Gastrocnemius medialis (tissue), 4 donors: ENCODE measurements around the gene GAB1. TPM values are rescaled to one million over a fixed set of nuclear protein-coding genes. Genes with fewer than 3 reads are reported as not detected.

Experiments
- ATAC-seq, 2 donors: fragments of 150-250 bp; one replicate each; pipeline ENCODE4 v1.9.1; 2016
- DNase-seq, 2 donors: peaks; one replicate each; pipeline ENCODE4 v3.0.0-alpha.2; 2019
- H3K27ac ChIP-seq, 4 donors: fragments of 200-600 bp; sonication (generic); 1 replicate in 1 of 4; 2 replicates in 3 of 4; pipeline ENCODE4 v1.5.1; 2016 to 2018; ENCODE audit warnings: mild to moderate bottlenecking in 2 of 4, moderate library complexity in 1 of 4
- H3K27me3 ChIP-seq, 3 donors: fragments of 200-600 bp; sonication (generic) in 2 of 3; 1 replicate in 1 of 3; 2 replicates in 2 of 3; pipeline versions ENCODE4 v1.5.1 to v1.6.0; 2016 to 2019; ENCODE audit warnings: mild to moderate bottlenecking in 1 of 3, moderate library complexity in 1 of 3
- H3K36me3 ChIP-seq, 2 donors: fragments of 200-600 bp; sonication (generic) in 1 of 2; one replicate each; pipeline ENCODE4 v1.5.1; 2017 to 2018
- H3K4me1 ChIP-seq, 2 donors: fragments of 200-600 bp; sonication (generic) in 1 of 2; one replicate each; pipeline ENCODE4 v1.5.1; 2016 to 2017; ENCODE audit warnings: mild to moderate bottlenecking in 2 of 2
- H3K4me3 ChIP-seq, 4 donors: fragments of 200-600 bp; sonication (generic) in 3 of 4; 1 replicate in 1 of 4; 2 replicates in 3 of 4; pipeline ENCODE4 v1.5.1; 2016 to 2019; ENCODE audit warnings: mild to moderate bottlenecking in 2 of 4
- H3K9me3 ChIP-seq, 3 donors: fragments of 200-600 bp; sonication (generic) in 2 of 3; 1 replicate in 1 of 3; 2 replicates in 2 of 3; pipeline ENCODE4 v1.5.1; 2016 to 2019
- CTCF ChIP-seq, 5 experiments: fragments of 450-650 bp in 3 of 5; fragments of 200-600 bp in 2 of 5; sonication (generic) in 2 of 5; IDR thresholded peaks in 4 of 5; conservative IDR thresholded peaks in 1 of 5; 1 replicate in 4 of 5; 2 replicates in 1 of 5; pipeline ENCODE4 v1.5.1; 2016 to 2019; ENCODE audit warnings: antibody characterized with exemption in 5 of 5, mild to moderate bottlenecking in 3 of 5, moderate library complexity in 3 of 5
- POLR2A ChIP-seq, 2 donors: fragments of 450-650 bp; IDR thresholded peaks; one replicate each; pipeline ENCODE4 v1.6.1; 2017; ENCODE audit warnings: antibody characterized with exemption in 2 of 2, mild to moderate bottlenecking in 2 of 2, moderate library complexity in 2 of 2
- in situ Hi-C, 4 donors: fragments of 200-750 bp; cut with MboI; loops; one replicate each; pipeline versions ENCODE4 v1.15.0 to v1.8.0; 2017; ENCODE audit warnings: low sequenced_read_pairs in 4 of 4
- intact Hi-C: fragments of 100-400 bp; cut with DNase I; formaldehyde crosslinking; loops from one replicate; pipeline ENCODE4 v1.15.1; 2023; ENCODE audit warnings: low total_unique reads
- total RNA-seq, 4 donors: library from RNA; depleted of rRNA; stranded (reverse); fragments of >200 nt; gene quantifications; one replicate each; pipeline versions ENCODE4 v1.1.0 to v1.2.3, GENCODE V29; 2016

The GAB1 gene
- total RNA-seq, 4 donors from 2014 or later: 11.4 to 27.9 (median 26.6) TPM

DNA sequence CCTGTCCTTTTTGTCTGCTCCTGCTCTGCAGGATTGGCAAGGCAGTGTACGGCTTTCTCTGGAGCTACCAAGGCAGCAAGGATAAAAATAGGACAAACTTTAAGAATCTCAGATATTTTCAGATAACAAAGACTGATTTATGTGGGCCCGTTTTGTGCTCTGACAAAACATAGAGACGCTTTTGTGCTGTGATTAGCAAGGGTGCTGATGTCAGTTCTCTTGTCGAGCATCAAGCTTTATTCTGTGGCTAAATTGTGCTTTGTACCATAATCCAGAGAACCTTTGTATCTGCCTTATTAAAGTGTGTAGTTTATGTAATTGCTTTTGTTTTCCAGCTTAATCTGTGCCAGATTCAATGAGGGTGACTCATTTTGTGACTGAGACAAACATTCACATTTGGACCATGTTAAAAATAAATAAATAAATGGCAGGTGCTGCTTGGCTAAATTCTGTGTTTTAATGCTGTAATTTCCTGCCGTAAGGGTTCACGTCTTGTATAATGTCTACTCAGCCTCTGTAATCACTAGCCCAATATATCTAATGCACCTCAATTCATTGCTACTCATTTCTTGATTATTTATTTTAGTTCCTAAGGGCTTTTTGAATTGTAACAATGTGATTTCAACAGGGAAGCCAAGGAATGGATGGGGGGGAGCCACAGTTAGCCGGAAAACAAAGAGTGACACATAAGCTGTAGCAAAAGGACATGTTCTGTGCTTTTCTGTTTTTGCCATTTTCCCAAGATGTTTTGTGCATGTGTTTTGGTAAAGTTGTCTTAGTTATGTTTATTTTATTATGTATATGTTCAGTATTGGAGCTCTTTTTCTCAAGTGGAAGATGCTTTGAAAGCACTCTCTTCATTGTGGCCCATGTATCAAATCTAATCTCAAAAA lies 75.1 kb downstream of the GAB1 start:
- no peaks in the 10 kb centered on the region for H3K9me3 ChIP-seq
- H3K36me3 ChIP-seq: peaks cover 0 to 6% of the 10 kb centered on the region in 2 donors
- H3K27ac ChIP-seq: peak overlapping the region; percentile 15 to 67 (median 55)
- no peaks in the 10 kb centered on the region for H3K27me3 ChIP-seq
- H3K4me3 ChIP-seq: peak overlapping the region in 3 of 4 donors; percentile 0 to 16 (median 4)
- H3K4me1 ChIP-seq: peaks cover 58 to 66% of the 10 kb centered on the region in 2 donors
- in situ Hi-C loops (no loop called here), intact Hi-C loops (no loop called here)
- TF ChIP-seq CTCF (IDR thresholded peaks at IDR 0.05 in 4 of 5, conservative IDR thresholded peaks at IDR 0.05 in 1 of 5) (no peak), POLR2A (IDR thresholded peaks at IDR 0.05) (no peak)
- DNase-seq (no peak), ATAC-seq (peak; percentile 66 to 74)

DNA sequence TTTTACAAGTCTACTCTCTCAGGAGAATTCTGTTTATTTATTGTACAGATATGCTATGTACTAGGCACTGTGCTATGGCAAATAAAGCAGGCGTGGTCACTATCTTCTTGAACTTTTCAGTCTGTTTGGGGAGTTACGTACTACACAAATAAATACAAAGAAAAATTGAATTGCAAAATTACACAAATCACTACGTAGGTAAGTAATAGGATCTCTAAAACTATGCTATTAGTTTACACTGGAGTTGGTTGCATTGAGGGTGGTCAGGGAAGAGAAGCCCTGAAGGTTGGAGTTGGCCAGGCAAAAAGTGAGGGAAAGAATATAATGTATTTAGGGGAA lies 75.7 kb downstream of the GAB1 start:
- intact Hi-C loops (no loop called here), in situ Hi-C loops (no loop called here)
- ATAC-seq: no peak
- H3K36me3 ChIP-seq: peaks cover 0 to 6% of the 10 kb centered on the region in 2 donors
- no peaks in the 10 kb centered on the region for H3K27me3 ChIP-seq
- H3K9me3 ChIP-seq: no peaks in the 10 kb centered on the region
- peak overlapping the region in 3 of 4 donors; percentile 15 to 67 (median 62) for H3K27ac ChIP-seq
- no peak overlapping the region for H3K4me3 ChIP-seq
- TF ChIP-seq CTCF (IDR thresholded peaks at IDR 0.05 in 4 of 5, conservative IDR thresholded peaks at IDR 0.05 in 1 of 5) (no peak), POLR2A (IDR thresholded peaks at IDR 0.05) (no peak)
- no peak for DNase-seq
- H3K4me1 ChIP-seq: peaks cover 52 to 60% of the 10 kb centered on the region in 2 donors

- intact Hi-C loops (no loop called here), in situ Hi-C loops (no loop called here)
- H3K9me3 ChIP-seq: no peaks in the 10 kb centered on the region
- peaks cover 0 to 6% of the 10 kb centered on the region in 2 donors for H3K36me3 ChIP-seq
- DNase-seq: no peak
- H3K27me3 ChIP-seq: no peaks in the 10 kb centered on the region
- H3K4me3 ChIP-seq: no peak overlapping the region
- TF ChIP-seq CTCF (IDR thresholded peaks at IDR 0.05 in 4 of 5, conservative IDR thresholded peaks at IDR 0.05 in 1 of 5) (no peak), POLR2A (IDR thresholded peaks at IDR 0.05) (no peak)
- H3K4me1 ChIP-seq: peaks cover 23 to 25% of the 10 kb centered on the region in 2 donors
- peak overlapping the region in 2 of 4 donors; percentile 3 to 8 for H3K27ac ChIP-seq
- ATAC-seq: no peak
Measured at GRCh38 chr4:143417679-143418403, 81.2 kb downstream of the GAB1 start.

DNA sequence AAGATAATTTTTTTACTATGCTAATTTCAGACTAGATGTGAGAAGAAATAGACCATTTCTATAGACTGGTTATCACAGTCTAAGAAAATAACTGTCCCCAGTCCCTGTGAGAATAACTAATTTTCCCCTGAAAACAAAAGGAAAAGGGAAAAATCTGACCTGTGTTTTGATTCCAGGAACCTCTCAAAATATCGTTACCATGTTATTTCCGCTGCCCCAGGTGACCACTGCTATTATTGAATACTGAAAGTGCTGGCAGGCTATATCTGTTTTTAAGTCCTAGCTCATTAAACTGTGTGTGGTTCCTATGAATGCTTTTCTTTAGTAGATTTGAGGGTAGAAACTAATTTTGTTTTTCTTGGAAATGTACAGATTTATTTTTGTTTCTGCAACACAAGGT lies 83.6 kb downstream of the GAB1 start:
- Histone ChIP-seq H3K27ac (peak overlapping the region; percentile 8 to 51 (median 24)), H3K36me3 (peaks cover 0 to 6% of the 10 kb centered on the region in 2 donors), H3K4me1 (peaks cover 18 to 22% of the 10 kb centered on the region in 2 donors), H3K9me3 (no peaks in the 10 kb centered on the region), H3K27me3 (no peaks in the 10 kb centered on the region), H3K4me3 (no peak overlapping the region)
- in situ Hi-C loops (no loop called here), intact Hi-C loops (no loop called here)
- TF ChIP-seq CTCF (IDR thresholded peaks at IDR 0.05 in 4 of 5, conservative IDR thresholded peaks at IDR 0.05 in 1 of 5) (no peak), POLR2A (IDR thresholded peaks at IDR 0.05) (no peak)
- ATAC-seq: peak; percentile 27 to 39
- no peak for DNase-seq
